K562 (cell line): ENCODE data around the gene KDM2A. TPM values are rescaled to one million over a fixed set of nuclear protein-coding genes. Genes with fewer than 3 reads are reported as not detected.

Source experiments
- ARID3A ChIP-seq: IDR thresholded peaks from 2 replicates; pipeline ENCODE4 v1.6.1; 2012; ENCODE audit warnings: low read depth, low read length, improper control_type of control experiment, borderline replicate concordance
- HDGF ChIP-seq: fragments of 450-650 bp; IDR thresholded peaks from 2 replicates; pipeline ENCODE4 v1.6.1; 2016
- HNRNPL ChIP-seq: fragments of 200-400 bp; formaldehyde crosslinking; IDR thresholded peaks from 2 replicates; pipeline ENCODE4 v1.6.1; 2017; ENCODE audit warnings: low read depth, mild to moderate bottlenecking, low read length
- MIER1 ChIP-seq: fragments of 450-650 bp; IDR thresholded peaks from 2 replicates; pipeline ENCODE4 v1.6.1; 2016; ENCODE audit warnings: antibody characterized with exemption, mild to moderate bottlenecking, low read depth
- PRPF4 ChIP-seq: fragments of 200-400 bp; formaldehyde crosslinking; IDR thresholded peaks from one replicate; pipeline ENCODE4 v1.6.1; 2017; ENCODE audit warnings: low read length, low read depth, mild to moderate bottlenecking; ENCODE audit not compliant: insufficient read depth, poor library complexity, severe bottlenecking
- SRSF9 ChIP-seq: fragments of 200-400 bp; formaldehyde crosslinking; IDR thresholded peaks from 2 replicates; pipeline ENCODE4 v1.6.1; 2017; ENCODE audit warnings: low read depth, low read length, borderline replicate concordance
- STAT5A ChIP-seq: IDR thresholded peaks from 2 replicates; pipeline ENCODE4 v1.6.1; 2012; ENCODE audit warnings: low read length, inconsistent platforms, borderline replicate concordance
- TFAP4 ChIP-seq: sonication (generic); formaldehyde crosslinking; IDR thresholded peaks from 2 replicates; pipeline ENCODE4 v1.8.0; 2022; ENCODE audit warnings: missing genetic modification reagents, mild to moderate bottlenecking, moderate library complexity, borderline replicate concordance
- YY1 ChIP-seq, 3 experiments: IDR thresholded peaks; 2 replicates each; pipeline ENCODE4 v1.6.1; 2011; ENCODE audit warnings: low read length in 2 of 3, mild to moderate bottlenecking in 2 of 3, moderate library complexity in 2 of 3, borderline replicate concordance in 1 of 3, control low read depth in 1 of 3, low read depth in 1 of 3; ENCODE audit not compliant: insufficient read depth in 3 of 3, insufficient replicate concordance in 2 of 3, control insufficient read depth in 1 of 3, insufficient read length in 1 of 3; ENCODE audit errors: extremely low read depth in 1 of 3
- ZFPM2 ChIP-seq: fragments of 250-450 bp; sonication (Bioruptor Pico); IDR thresholded peaks from 2 replicates; pipeline ENCODE4 v1.5.1; 2022; ENCODE audit warnings: mild to moderate bottlenecking
- polyA plus RNA-seq, 8 experiments: library from polyadenylated mRNA; depleted of rRNA in 4 of 8; stranded (reverse) in 5 of 8; unstranded in 3 of 8; fragments of >200 nt; fragmentation: Nextera tagmentation in 2 of 8; fragmentation: Illumina TruSeq in 1 of 8; extraction: Ambion mirVana in 2 of 8; extraction: Trizol in 1 of 8; gene quantifications; 2 replicates each; pipeline versions ENCODE4 v1.2.1 to v1.2.3, GENCODE V29; 2011 to 2014; ENCODE audit warnings: inconsistent platforms in 1 of 8, missing spikeins in 1 of 8
- total RNA-seq, 7 experiments: library from RNA; depleted of rRNA in 6 of 7; stranded (reverse); fragments of >200 nt in 6 of 7; fragmentation: Illumina TruSeq in 2 of 7; extraction: Trizol in 2 of 7; gene quantifications; 2 replicates each; pipeline versions ENCODE4 v1.2.1 to v1.2.3, GENCODE V29; 2011 to 2021; ENCODE audit warnings: low replicate concordance in 1 of 7
- TF ChIP-seq, protein P1 (sequence below), 2 experiments: fragments of 450-650 bp; formaldehyde crosslinking in 1 of 2; IDR thresholded peaks; 2 replicates each; pipeline versions ENCODE4 v1.4.0 to v1.6.1; 2014 to 2020; ENCODE audit warnings: mild to moderate bottlenecking in 2 of 2, borderline replicate concordance in 1 of 2, low read depth in 1 of 2
- TF ChIP-seq, protein P2 (sequence below): fragments of 450-650 bp; IDR thresholded peaks from 2 replicates; pipeline ENCODE4 v1.6.1; 2016; ENCODE audit warnings: borderline replicate concordance

KDM2A gene
- total and polyA plus RNA-seq, 9 of the 15 experiments (the other 6 are each of a cell fraction or from before 2014, with no cell fraction given): 5.0 to 39.3 (median 21.3) TPM

GRCh38 chr11:67289651-67290479, 170.8 kb downstream of the KDM2A start (continued):
- TF ChIP-seq, protein P1, sequence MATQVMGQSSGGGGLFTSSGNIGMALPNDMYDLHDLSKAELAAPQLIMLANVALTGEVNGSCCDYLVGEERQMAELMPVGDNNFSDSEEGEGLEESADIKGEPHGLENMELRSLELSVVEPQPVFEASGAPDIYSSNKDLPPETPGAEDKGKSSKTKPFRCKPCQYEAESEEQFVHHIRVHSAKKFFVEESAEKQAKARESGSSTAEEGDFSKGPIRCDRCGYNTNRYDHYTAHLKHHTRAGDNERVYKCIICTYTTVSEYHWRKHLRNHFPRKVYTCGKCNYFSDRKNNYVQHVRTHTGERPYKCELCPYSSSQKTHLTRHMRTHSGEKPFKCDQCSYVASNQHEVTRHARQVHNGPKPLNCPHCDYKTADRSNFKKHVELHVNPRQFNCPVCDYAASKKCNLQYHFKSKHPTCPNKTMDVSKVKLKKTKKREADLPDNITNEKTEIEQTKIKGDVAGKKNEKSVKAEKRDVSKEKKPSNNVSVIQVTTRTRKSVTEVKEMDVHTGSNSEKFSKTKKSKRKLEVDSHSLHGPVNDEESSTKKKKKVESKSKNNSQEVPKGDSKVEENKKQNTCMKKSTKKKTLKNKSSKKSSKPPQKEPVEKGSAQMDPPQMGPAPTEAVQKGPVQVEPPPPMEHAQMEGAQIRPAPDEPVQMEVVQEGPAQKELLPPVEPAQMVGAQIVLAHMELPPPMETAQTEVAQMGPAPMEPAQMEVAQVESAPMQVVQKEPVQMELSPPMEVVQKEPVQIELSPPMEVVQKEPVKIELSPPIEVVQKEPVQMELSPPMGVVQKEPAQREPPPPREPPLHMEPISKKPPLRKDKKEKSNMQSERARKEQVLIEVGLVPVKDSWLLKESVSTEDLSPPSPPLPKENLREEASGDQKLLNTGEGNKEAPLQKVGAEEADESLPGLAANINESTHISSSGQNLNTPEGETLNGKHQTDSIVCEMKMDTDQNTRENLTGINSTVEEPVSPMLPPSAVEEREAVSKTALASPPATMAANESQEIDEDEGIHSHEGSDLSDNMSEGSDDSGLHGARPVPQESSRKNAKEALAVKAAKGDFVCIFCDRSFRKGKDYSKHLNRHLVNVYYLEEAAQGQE (IDR thresholded peaks at IDR 0.05; ENCODE audit: borderline replicate concordance): no peak
- TF ChIP-seq, protein P1 (CRISPR knock-in tag; IDR thresholded peaks at IDR 0.05; ENCODE audit: low read depth): no peak
- no peak for TF ChIP-seq TFAP4 (CRISPR knock-in tag)
- peak; percentile 80; the same call in 1 of the 2 replicates for TF ChIP-seq HDGF
- TF ChIP-seq, protein P2, sequence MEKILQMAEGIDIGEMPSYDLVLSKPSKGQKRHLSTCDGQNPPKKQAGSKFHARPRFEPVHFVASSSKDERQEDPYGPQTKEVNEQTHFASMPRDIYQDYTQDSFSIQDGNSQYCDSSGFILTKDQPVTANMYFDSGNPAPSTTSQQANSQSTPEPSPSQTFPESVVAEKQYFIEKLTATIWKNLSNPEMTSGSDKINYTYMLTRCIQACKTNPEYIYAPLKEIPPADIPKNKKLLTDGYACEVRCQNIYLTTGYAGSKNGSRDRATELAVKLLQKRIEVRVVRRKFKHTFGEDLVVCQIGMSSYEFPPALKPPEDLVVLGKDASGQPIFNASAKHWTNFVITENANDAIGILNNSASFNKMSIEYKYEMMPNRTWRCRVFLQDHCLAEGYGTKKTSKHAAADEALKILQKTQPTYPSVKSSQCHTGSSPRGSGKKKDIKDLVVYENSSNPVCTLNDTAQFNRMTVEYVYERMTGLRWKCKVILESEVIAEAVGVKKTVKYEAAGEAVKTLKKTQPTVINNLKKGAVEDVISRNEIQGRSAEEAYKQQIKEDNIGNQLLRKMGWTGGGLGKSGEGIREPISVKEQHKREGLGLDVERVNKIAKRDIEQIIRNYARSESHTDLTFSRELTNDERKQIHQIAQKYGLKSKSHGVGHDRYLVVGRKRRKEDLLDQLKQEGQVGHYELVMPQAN: 0 out of 2 replicates have a peak, but pooled peaks have one; percentile 27
- TF ChIP-seq ZFPM2 (CRISPR knock-in tag): no peak
- no peak for TF ChIP-seq PRPF4
- TF ChIP-seq SRSF9: no peak
- peak in 1 of 3 experiments; percentile 4 for TF ChIP-seq YY1 (IDR thresholded peaks at IDR 0.05; ENCODE audit: borderline replicate concordance in 1 of 3, control insufficient read depth in 1 of 3, extremely low read depth in 1 of 3, insufficient read depth in 3 of 3, insufficient read length in 1 of 3, insufficient replicate concordance in 2 of 3, low read depth in 1 of 3, low read length in 2 of 3)
- no peak for TF ChIP-seq STAT5A
- TF ChIP-seq HNRNPL: no peak
- TF ChIP-seq MIER1: no peak
- no peak for TF ChIP-seq ARID3A
